ENCODE results near the gene QSER1. TPM values are rescaled to one million over a fixed set of nuclear protein-coding genes. Genes with fewer than 3 reads are reported as not detected.
"Not testable (repeated sequence)": the region's sequence is repeated elsewhere in the genome, so short reads cannot be mapped to it uniquely, and the experiment has no call there.

QSER1 gene
- total RNA-seq, 4 donors from 2014 or later = 19.8 to 29.0 (median 22.7) TPM

DNA sequence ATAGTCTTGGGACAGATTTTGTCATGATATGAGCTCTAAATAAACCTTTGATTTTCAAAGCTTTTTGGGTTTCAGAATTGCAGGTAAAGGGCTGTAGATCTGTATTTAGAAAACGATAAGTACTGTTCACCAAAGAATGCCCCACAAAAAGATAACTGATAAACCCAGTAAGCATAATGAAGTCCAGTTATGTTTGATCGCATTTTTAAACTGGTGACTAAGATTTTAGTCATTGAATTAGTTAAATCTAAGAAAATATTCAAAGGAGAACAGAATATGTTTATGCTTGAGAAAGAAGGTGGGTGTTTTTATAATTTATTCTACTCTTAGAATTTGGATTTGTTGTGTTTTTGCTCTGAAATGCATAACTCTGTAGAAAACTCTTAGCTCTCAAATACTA lies 134.6 kb downstream of the QSER1 start:
- TF ChIP-seq EP300 (IDR thresholded peaks at IDR 0.05) = no peak
- TF ChIP-seq, protein P1, sequence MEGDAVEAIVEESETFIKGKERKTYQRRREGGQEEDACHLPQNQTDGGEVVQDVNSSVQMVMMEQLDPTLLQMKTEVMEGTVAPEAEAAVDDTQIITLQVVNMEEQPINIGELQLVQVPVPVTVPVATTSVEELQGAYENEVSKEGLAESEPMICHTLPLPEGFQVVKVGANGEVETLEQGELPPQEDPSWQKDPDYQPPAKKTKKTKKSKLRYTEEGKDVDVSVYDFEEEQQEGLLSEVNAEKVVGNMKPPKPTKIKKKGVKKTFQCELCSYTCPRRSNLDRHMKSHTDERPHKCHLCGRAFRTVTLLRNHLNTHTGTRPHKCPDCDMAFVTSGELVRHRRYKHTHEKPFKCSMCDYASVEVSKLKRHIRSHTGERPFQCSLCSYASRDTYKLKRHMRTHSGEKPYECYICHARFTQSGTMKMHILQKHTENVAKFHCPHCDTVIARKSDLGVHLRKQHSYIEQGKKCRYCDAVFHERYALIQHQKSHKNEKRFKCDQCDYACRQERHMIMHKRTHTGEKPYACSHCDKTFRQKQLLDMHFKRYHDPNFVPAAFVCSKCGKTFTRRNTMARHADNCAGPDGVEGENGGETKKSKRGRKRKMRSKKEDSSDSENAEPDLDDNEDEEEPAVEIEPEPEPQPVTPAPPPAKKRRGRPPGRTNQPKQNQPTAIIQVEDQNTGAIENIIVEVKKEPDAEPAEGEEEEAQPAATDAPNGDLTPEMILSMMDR (IDR thresholded peaks at IDR 0.05) = no peak
- no peak for TF ChIP-seq POLR2AphosphoS5 (IDR thresholded peaks at IDR 0.05)
- no peak for TF ChIP-seq POLR2A (IDR thresholded peaks at IDR 0.05)
- no peak for ATAC-seq
- peaks cover 0 to 4% (median 0%) of the 10 kb centered on the region in 3 donors for H3K4me1 ChIP-seq
- H3K9me3 ChIP-seq = no peaks in the 10 kb centered on the region
- H3K27ac ChIP-seq = no peak overlapping the region
- H3K4me3 ChIP-seq = no peak overlapping the region
- H3K36me3 ChIP-seq = no peaks in the 10 kb centered on the region
- H3K27me3 ChIP-seq = no peaks in the 10 kb centered on the region
- 75 to 88% methylated on average over 2 of the region's 2 CpGs for WGBS, 2 donors (ENCODE audit: low coverage in 1 of 2)

DNA sequence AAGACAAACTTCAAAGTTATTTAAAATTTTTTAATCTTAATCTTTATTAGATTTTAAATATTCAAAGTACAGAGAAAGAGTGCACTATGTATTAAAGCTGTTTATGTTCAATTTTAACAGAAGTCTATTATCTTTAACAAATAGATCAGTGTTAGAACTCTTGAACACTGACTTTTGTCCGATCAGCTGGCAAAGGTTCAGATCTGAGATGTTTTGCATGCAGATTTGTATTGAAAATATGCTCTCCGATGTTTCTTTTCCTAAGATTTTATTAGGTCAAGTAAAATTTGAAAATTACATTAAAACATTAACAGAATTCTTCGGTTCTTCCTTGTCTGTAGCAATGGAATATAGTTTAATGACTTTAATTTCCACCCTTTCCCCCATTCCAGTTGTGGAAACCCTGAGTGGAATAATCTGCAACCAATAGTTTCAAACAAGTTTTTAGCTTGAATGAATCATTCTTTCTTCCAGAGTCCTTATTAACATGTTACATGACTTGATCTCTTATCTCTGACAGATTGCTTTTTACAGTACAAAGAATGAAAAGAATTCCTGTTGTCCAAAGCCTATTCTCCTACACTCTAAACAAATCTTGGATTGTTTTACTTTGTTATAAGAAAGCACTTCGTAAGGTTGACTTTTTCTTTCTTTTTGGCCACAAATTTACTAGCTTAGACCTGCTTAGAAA lies 135.4 kb downstream of the QSER1 start:
- Histone ChIP-seq H3K27me3 (no peaks in the 10 kb centered on the region), H3K36me3 (no peaks in the 10 kb centered on the region), H3K27ac (no peak overlapping the region), H3K4me3 (no peak overlapping the region), H3K4me1 (no peaks in the 10 kb centered on the region), H3K9me3 (no peaks in the 10 kb centered on the region)
- WGBS, 2 donors (ENCODE audit: low coverage in 1 of 2) = 60 to 64% methylated on average over 4 of the region's 4 CpGs
- TF ChIP-seq POLR2A (IDR thresholded peaks at IDR 0.05) (no peak), EP300 (IDR thresholded peaks at IDR 0.05) (no peak), POLR2AphosphoS5 (IDR thresholded peaks at IDR 0.05) (no peak)
- TF ChIP-seq, protein P1 (IDR thresholded peaks at IDR 0.05) = no peak
- no peak for ATAC-seq

DNA sequence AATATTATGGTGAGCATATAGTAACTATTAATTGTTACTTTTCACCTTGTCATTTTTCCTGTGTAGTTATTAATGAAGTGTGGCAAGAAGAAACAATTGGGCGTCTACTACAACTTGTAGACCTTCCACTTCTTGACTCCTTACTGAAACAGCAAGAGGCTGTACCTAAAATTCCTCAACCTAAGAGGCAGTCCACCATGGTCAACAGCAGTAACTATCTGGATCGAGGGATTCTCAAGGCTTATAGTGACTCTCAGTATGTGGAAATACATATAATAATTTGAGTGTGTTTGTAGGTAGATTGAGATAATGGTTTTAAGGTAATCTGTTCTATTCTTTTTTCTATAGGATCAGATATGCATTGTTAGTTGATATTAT lies 135.9 kb downstream of the QSER1 start:
- 67 to 71% methylated on average over 1 to 2 of the region's 2 CpGs for WGBS, 2 donors (ENCODE audit: low coverage in 1 of 2)
- H3K4me1 ChIP-seq = no peaks in the 10 kb centered on the region
- H3K27ac ChIP-seq = no peak overlapping the region
- no peaks in the 10 kb centered on the region for H3K27me3 ChIP-seq
- no peaks in the 10 kb centered on the region for H3K9me3 ChIP-seq
- H3K36me3 ChIP-seq = no peaks in the 10 kb centered on the region
- ATAC-seq = no peak
- no peak overlapping the region for H3K4me3 ChIP-seq
- TF ChIP-seq EP300 (IDR thresholded peaks at IDR 0.05) (no peak), POLR2A (IDR thresholded peaks at IDR 0.05) (no peak), POLR2AphosphoS5 (IDR thresholded peaks at IDR 0.05) (no peak)
- TF ChIP-seq, protein P1 (IDR thresholded peaks at IDR 0.05) = no peak

DNA sequence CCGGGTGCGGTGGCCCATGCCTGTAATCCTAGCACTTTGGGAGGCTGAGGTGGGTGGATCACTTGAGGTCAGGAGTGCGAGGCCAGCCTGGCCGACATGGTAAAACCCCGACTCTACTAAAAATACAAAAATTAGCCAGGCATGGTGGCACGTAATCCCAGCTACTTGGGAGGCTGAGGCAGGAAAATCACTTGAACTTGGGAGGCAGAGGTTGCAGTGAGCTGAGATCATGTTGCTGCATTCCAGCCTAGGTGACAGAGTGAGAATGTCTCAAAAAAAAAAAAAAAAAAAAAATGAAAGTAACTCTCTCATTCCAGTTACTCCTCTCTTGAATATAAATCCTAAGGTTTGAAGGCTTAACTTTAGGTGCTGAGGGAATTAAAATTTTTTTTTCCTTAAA lies 136.6 kb downstream of the QSER1 start:
- H3K36me3 ChIP-seq, H3K9me3 ChIP-seq: not testable (repeated sequence)
- 85 to 86% methylated on average over 4 to 6 of the region's 6 CpGs for WGBS, 2 donors (ENCODE audit: low coverage in 1 of 2)

More for the DNA sequence above, 136.6 kb downstream of the QSER1 start:
- not testable (repeated sequence) for H3K27me3 ChIP-seq, ATAC-seq, H3K4me1 ChIP-seq, H3K4me3 ChIP-seq, H3K27ac ChIP-seq

Small RNA genes lying within 50 kb of the gene (small RNA-seq; reads per million reads assigned to genes)
- 0 reads per million in 4 donors for gene RF00019

Other genes starting within 250 kb of the QSER1 start
- gene CCDC73, start 98.1 kb upstream of the QSER1 start, total RNA-seq = not detected
- gene PRRG4, start 62.9 kb upstream of the QSER1 start, total RNA-seq = 1 to 10 TPM; 1.7 to 6.7 (median 2.5) TPM
- gene DEPDC7, start 123.1 kb downstream of the QSER1 start, total RNA-seq = 1 to 10 TPM in 3 of 4 donors, under 1 TPM in 1; 0.27 to 4.2 (median 1.9) TPM
- gene TCP11L1, start 146.8 kb downstream of the QSER1 start, total RNA-seq = 10 to 100 TPM; 33.5 to 73.6 (median 55.4) TPM

Data from gastroesophageal sphincter (tissue), 4 donors.